B cell (primary cell): ENCODE measurements around the gene DNAH10.

ENCODE experiments used
- EZH2 ChIP-seq: IDR thresholded peaks from 2 replicates; pipeline ENCODE4 v1.6.1; 2012; ENCODE audit warnings: borderline replicate concordance, low read depth, mild to moderate bottlenecking, moderate library complexity, low read length; ENCODE audit not compliant: insufficient read depth, poor library complexity, severe bottlenecking
- TF ChIP-seq, protein P1 (sequence below): fragments of 200-600 bp; IDR thresholded peaks from one replicate; pipeline ENCODE4 v1.8.0; 2022; ENCODE audit warnings: antibody characterized with exemption, mild to moderate bottlenecking

DNA sequence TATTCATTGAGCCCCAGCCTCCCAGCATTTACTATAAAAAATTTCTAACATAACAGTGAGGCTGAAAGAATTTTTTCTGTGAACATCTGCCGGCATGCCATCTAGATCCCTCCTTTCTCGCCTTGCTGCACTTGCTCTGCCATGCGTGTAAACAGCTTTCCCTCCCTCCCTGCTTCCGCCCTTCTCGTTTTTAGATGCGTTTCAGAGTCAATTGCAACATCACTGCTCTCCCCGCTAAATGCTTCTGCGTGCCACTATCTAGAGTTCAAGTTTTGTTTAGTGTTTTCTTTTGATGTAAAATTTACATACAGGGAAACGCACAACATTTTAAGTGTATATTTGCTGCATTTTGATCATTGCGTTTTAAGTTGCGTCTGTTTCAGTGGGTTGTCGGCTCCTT lies 126.9 kb downstream of the DNAH10 start:
- TF ChIP-seq, protein P1, sequence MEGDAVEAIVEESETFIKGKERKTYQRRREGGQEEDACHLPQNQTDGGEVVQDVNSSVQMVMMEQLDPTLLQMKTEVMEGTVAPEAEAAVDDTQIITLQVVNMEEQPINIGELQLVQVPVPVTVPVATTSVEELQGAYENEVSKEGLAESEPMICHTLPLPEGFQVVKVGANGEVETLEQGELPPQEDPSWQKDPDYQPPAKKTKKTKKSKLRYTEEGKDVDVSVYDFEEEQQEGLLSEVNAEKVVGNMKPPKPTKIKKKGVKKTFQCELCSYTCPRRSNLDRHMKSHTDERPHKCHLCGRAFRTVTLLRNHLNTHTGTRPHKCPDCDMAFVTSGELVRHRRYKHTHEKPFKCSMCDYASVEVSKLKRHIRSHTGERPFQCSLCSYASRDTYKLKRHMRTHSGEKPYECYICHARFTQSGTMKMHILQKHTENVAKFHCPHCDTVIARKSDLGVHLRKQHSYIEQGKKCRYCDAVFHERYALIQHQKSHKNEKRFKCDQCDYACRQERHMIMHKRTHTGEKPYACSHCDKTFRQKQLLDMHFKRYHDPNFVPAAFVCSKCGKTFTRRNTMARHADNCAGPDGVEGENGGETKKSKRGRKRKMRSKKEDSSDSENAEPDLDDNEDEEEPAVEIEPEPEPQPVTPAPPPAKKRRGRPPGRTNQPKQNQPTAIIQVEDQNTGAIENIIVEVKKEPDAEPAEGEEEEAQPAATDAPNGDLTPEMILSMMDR: no peak
- TF ChIP-seq EZH2: no peak
